Astrocyte of the hippocampus (primary cell): ENCODE results near the gene DAD1.
A peak's percentile ranks its signal among the peaks of the same experiment; 100 is the strongest.

Experiments used
- DNase-seq: peaks from one replicate; pipeline ENCODE4 v3.0.0; 2011; ENCODE audit warnings: low read depth, low spot score

The DAD1 gene

GRCh38 chr14:22537436-22538310, 51.4 kb downstream of the DAD1 start:
- DNase-seq: no peak

- DNase-seq: peak; percentile 96
Observed at GRCh38 chr14:22536853-22537338, 52.1 kb downstream of the DAD1 start.

- no peak for DNase-seq
Observed at GRCh38 chr14:22535916-22536315, 53.1 kb downstream of the DAD1 start.

GRCh38 chr14:22535126-22535525, 53.9 kb downstream of the DAD1 start:
- DNase-seq: no peak

GRCh38 chr14:22534547-22534946, 54.5 kb downstream of the DAD1 start:
- DNase-seq: no peak

- no peak for DNase-seq
Observed at GRCh38 chr14:22533739-22534359, 55.2 kb downstream of the DAD1 start.

GRCh38 chr14:22533057-22533704, 55.8 kb downstream of the DAD1 start:
- no peak for DNase-seq

- DNase-seq: peak; percentile 54
Observed at GRCh38 chr14:22532345-22533056, 56.5 kb downstream of the DAD1 start.

- DNase-seq: no peak
Observed at GRCh38 chr14:22531451-22532344, 57.3 kb downstream of the DAD1 start.

- no peak for DNase-seq
Observed at GRCh38 chr14:22530127-22530526, 58.9 kb downstream of the DAD1 start.

- no peak for DNase-seq
Observed at GRCh38 chr14:22526744-22527143, 62.3 kb downstream of the DAD1 start.

- DNase-seq: no peak
Observed at GRCh38 chr14:22526218-22526617, 62.8 kb downstream of the DAD1 start.

- DNase-seq: no peak
Observed at GRCh38 chr14:22524784-22525161, 64.3 kb downstream of the DAD1 start.

GRCh38 chr14:22524115-22524783, 64.8 kb downstream of the DAD1 start:
- DNase-seq: no peak

- DNase-seq: no peak
Observed at GRCh38 chr14:22523283-22523682, 65.7 kb downstream of the DAD1 start.

GRCh38 chr14:22522466-22522957, 66.5 kb downstream of the DAD1 start:
- no peak for DNase-seq

- DNase-seq: no peak
Observed at GRCh38 chr14:22521449-22522239, 67.4 kb downstream of the DAD1 start.

- DNase-seq: peak; percentile 47
Observed at GRCh38 chr14:22520796-22521195, 68.2 kb downstream of the DAD1 start.
